Endodermal cell (in vitro differentiated cells): ENCODE data around the gene LLPH. TPM values are rescaled to one million over a fixed set of nuclear protein-coding genes. Genes with fewer than 3 reads are reported as not detected.

Experiments used
- DNase-seq: peaks from one replicate; pipeline ENCODE4 v3.0.0-alpha.2; 2017
- H3K27ac ChIP-seq: 2 replicates; pipeline ENCODE4 v1.5.1; 2013; ENCODE audit warnings: mild to moderate bottlenecking, low read depth, low read length, moderate library complexity
- H3K27me3 ChIP-seq: 2 replicates; pipeline ENCODE4 v1.6.1; 2013; ENCODE audit warnings: mild to moderate bottlenecking, low read length, moderate library complexity; ENCODE audit not compliant: insufficient read depth, control insufficient read depth, poor library complexity, severe bottlenecking
- H3K36me3 ChIP-seq: 2 replicates; pipeline ENCODE4 v1.7.0; 2013; ENCODE audit warnings: mild to moderate bottlenecking, low read length, moderate library complexity; ENCODE audit not compliant: control insufficient read depth, insufficient read depth
- H3K4me1 ChIP-seq: one replicate; pipeline ENCODE4 v1.7.0; 2013; ENCODE audit warnings: low read length; ENCODE audit not compliant: control insufficient read depth, insufficient read depth
- H3K4me3 ChIP-seq: 2 replicates; pipeline ENCODE4 v1.5.1; 2013; ENCODE audit warnings: mild to moderate bottlenecking, low read length, moderate library complexity
- H3K9ac ChIP-seq: 2 replicates; pipeline ENCODE4 v1.6.1; 2013; ENCODE audit warnings: mild to moderate bottlenecking, low read length, moderate library complexity; ENCODE audit not compliant: poor library complexity, severe bottlenecking; ENCODE audit errors: extremely low read depth
- H3K9me3 ChIP-seq: 2 replicates; pipeline ENCODE4 v1.6.1; 2013; ENCODE audit warnings: mild to moderate bottlenecking, low read length, moderate library complexity; ENCODE audit not compliant: control insufficient read depth
- H3K27ac Mint-ChIP-seq: 2 replicates; pipeline ENCODE4 v1.8.0; 2020; ENCODE audit warnings: mixed read lengths
- H3K27me3 Mint-ChIP-seq: 2 replicates; pipeline ENCODE4 v1.8.0; 2021; ENCODE audit warnings: mild to moderate bottlenecking, mixed read lengths; ENCODE audit not compliant: insufficient read depth
- H3K36me3 Mint-ChIP-seq: 2 replicates; pipeline ENCODE4 v1.8.0; 2020; ENCODE audit warnings: low read depth, mixed read lengths
- H3K4me1 Mint-ChIP-seq: 2 replicates; pipeline ENCODE4 v1.8.0; 2020; ENCODE audit warnings: mixed read lengths
- H3K4me3 Mint-ChIP-seq: 2 replicates; pipeline ENCODE4 v1.8.0; 2020; ENCODE audit warnings: mild to moderate bottlenecking, moderate library complexity, mixed read lengths
- H3K9me3 Mint-ChIP-seq: 2 replicates; pipeline ENCODE4 v1.8.0; 2020; ENCODE audit warnings: mild to moderate bottlenecking, mixed read lengths
- WGBS, 2 experiments: methylation state at CpG; one replicate each; pipeline versions ENCODE4 v1.1.5 to v1.1.7; 2013; ENCODE audit warnings: missing lambda C conversion rate in 2 of 2, mixed read lengths in 1 of 2; ENCODE audit not compliant: insufficient coverage in 1 of 2, insufficient read length in 1 of 2; 5-methylcytosine and 5-hydroxymethylcytosine counted together
- total RNA-seq, 2 donors: library from RNA; stranded (reverse); fragmentation: NEBNext Ultra II Directional in 1 of 2; extraction: Animal tissue kit (Norgen Biotek cat#: 25700) in 1 of 2; gene quantifications; 2 replicates in 1 of 2; 3 replicates in 1 of 2; pipeline ENCODE4 v1.2.1, GENCODE V29; 2021
- TF ChIP-seq, protein P1 (sequence below): fragments of 200-600 bp; sonication (generic); conservative IDR thresholded peaks from 2 replicates; pipeline ENCODE4 v1.5.0; 2021; ENCODE audit warnings: antibody characterized with exemption, mild to moderate bottlenecking

The LLPH gene
- total RNA-seq, 2 donors from 2014 or later = 16.5 to 25.7 TPM

DNA sequence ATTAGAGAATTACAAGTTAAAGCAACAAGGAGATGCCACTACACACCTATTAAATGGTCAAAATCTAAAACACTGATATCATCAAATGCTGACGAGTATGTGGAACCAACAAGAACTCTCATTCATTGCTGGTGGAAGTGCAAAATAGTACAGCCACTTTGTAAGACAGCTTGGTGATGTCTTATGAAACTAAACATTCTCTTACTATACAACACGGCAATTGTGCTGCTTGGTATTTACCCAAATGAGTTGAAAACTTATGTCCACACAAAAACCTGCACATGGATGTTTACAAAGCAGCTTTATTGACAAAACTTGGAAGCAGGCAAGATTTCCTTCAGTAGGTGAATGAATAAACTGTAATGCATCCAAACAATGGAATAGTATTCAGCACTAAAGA is 36.0 kb upstream of the LLPH start:
- WGBS, 2 experiments = 98 to 100% methylated on average over 2 of the region's 2 CpGs
- Mint-ChIP-seq H3K4me3 (no peak overlapping the region), H3K27ac (no peak overlapping the region), H3K4me1 (peaks cover 3% of the 10 kb centered on the region), H3K36me3 (peaks cover 15% of the 10 kb centered on the region), H3K9me3 (peaks cover 30% of the 10 kb centered on the region), H3K27me3 (no peaks in the 10 kb centered on the region)
- peaks cover 5% of the 10 kb centered on the region for H3K36me3 ChIP-seq
- peaks cover 31% of the 10 kb centered on the region for H3K9me3 ChIP-seq
- no peaks in the 10 kb centered on the region for H3K27me3 ChIP-seq
- H3K4me3 ChIP-seq = no peak overlapping the region
- H3K9ac ChIP-seq = no peak overlapping the region
- DNase-seq = no peak
- H3K4me1 ChIP-seq = no peaks in the 10 kb centered on the region
- TF ChIP-seq, protein P1, sequence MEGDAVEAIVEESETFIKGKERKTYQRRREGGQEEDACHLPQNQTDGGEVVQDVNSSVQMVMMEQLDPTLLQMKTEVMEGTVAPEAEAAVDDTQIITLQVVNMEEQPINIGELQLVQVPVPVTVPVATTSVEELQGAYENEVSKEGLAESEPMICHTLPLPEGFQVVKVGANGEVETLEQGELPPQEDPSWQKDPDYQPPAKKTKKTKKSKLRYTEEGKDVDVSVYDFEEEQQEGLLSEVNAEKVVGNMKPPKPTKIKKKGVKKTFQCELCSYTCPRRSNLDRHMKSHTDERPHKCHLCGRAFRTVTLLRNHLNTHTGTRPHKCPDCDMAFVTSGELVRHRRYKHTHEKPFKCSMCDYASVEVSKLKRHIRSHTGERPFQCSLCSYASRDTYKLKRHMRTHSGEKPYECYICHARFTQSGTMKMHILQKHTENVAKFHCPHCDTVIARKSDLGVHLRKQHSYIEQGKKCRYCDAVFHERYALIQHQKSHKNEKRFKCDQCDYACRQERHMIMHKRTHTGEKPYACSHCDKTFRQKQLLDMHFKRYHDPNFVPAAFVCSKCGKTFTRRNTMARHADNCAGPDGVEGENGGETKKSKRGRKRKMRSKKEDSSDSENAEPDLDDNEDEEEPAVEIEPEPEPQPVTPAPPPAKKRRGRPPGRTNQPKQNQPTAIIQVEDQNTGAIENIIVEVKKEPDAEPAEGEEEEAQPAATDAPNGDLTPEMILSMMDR = no peak
- no peak overlapping the region for H3K27ac ChIP-seq

DNA sequence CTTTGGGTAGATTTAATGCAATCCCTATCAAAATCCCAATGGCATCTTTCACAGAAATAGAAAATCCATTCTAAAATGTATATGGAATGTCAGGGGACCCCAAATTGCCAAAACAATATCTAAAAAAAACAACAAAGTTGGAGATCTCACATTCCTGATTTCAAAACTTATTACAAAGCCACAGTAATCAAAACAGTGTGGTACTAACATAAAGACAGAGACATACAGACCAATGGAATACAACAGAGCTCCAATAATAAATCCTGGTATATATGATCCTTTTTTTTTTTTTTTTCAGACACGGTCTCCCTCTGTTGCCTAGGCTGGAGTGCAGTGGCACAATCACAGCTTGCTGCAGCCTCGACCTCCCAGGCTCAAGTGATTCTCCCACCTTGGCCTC is 34.6 kb upstream of the LLPH start:
- Mint-ChIP-seq H3K27ac (no peak overlapping the region), H3K36me3 (peaks cover 17% of the 10 kb centered on the region), H3K4me3 (no peak overlapping the region), H3K9me3 (peaks cover 34% of the 10 kb centered on the region), H3K4me1 (peaks cover 3% of the 10 kb centered on the region), H3K27me3 (no peaks in the 10 kb centered on the region)
- H3K4me1 ChIP-seq = no peaks in the 10 kb centered on the region
- no peaks in the 10 kb centered on the region for H3K27me3 ChIP-seq
- DNase-seq = no peak
- no peak overlapping the region for H3K4me3 ChIP-seq
- H3K9ac ChIP-seq = no peak overlapping the region
- peaks cover 32% of the 10 kb centered on the region for H3K9me3 ChIP-seq
- TF ChIP-seq, protein P1 = no peak
- no peak overlapping the region for H3K27ac ChIP-seq
- 84% methylated on average over 2 of the region's 2 CpGs; no CpG with 5 or more reads in 1 of the 2 experiments for WGBS, 2 experiments
- peaks cover 7% of the 10 kb centered on the region for H3K36me3 ChIP-seq

DNA sequence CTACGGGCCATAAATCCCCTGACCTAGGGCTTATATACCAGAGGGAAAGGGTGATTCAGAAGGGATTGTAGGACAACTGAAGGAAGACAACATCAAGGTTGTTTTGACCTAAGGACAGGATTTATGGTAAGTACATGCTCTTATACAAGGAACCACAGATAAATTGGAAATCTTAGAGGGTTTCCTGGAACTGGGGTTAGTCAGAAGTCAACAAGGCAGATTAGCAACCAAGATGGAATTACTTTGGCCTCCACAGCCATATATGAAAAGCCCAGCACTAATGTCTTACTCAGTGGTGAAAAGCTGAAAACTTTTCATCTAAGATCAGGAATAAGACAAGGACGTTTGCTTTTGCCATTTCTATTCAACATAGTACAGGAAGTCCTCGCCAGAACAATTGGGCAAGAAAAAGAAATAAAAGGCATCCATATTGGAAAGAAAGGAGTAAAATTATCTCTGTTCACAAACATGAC is 33.8 kb upstream of the LLPH start:
- WGBS, 2 experiments = 88 to 92% methylated on average over 3 of the region's 3 CpGs
- Mint-ChIP-seq H3K4me3 (no peak overlapping the region), H3K36me3 (peaks cover 24% of the 10 kb centered on the region), H3K9me3 (peaks cover 32% of the 10 kb centered on the region), H3K27ac (no peak overlapping the region), H3K27me3 (no peaks in the 10 kb centered on the region), H3K4me1 (peaks cover 3% of the 10 kb centered on the region)
- no peak overlapping the region for H3K9ac ChIP-seq
- TF ChIP-seq, protein P1 = no peak
- H3K9me3 ChIP-seq = peaks cover 32% of the 10 kb centered on the region
- H3K27me3 ChIP-seq = no peaks in the 10 kb centered on the region
- H3K27ac ChIP-seq = no peak overlapping the region
- peaks cover 15% of the 10 kb centered on the region for H3K36me3 ChIP-seq
- no peaks in the 10 kb centered on the region for H3K4me1 ChIP-seq
- no peak for DNase-seq
- no peak overlapping the region for H3K4me3 ChIP-seq
